ENCODE results near the gene ELK3. TPM values are rescaled to one million over a fixed set of nuclear protein-coding genes. Genes with fewer than 3 reads are reported as not detected.

ELK3 gene
- total RNA-seq, 1 donor from 2014 or later: 49.3 TPM

GRCh38 chr12:96155181-96155580 is 39.0 kb upstream of the ELK3 start:
- H3K27ac Mint-ChIP-seq (ENCODE audit: unreplicated experiment): no peak overlapping the region
- no peaks in the 10 kb centered on the region for H3K4me1 Mint-ChIP-seq (ENCODE audit: unreplicated experiment)
- no peak for TF ChIP-seq CTCF (IDR thresholded peaks at IDR 0.05)
- no peak for DNase-seq (ENCODE audit: extremely low spot score, unreplicated experiment)
- no peak overlapping the region for H3K4me3 Mint-ChIP-seq (ENCODE audit: unreplicated experiment)
- no peaks in the 10 kb centered on the region for H3K36me3 Mint-ChIP-seq (ENCODE audit: unreplicated experiment)
- H3K9me3 Mint-ChIP-seq (ENCODE audit: unreplicated experiment): no peaks in the 10 kb centered on the region
- no peaks in the 10 kb centered on the region for H3K27me3 Mint-ChIP-seq (ENCODE audit: unreplicated experiment)

- DNase-seq (ENCODE audit: extremely low spot score, unreplicated experiment): no peak
- H3K27me3 Mint-ChIP-seq (ENCODE audit: unreplicated experiment): no peaks in the 10 kb centered on the region
- no peaks in the 10 kb centered on the region for H3K9me3 Mint-ChIP-seq (ENCODE audit: unreplicated experiment)
- no peak overlapping the region for H3K27ac Mint-ChIP-seq (ENCODE audit: unreplicated experiment)
- no peaks in the 10 kb centered on the region for H3K4me1 Mint-ChIP-seq (ENCODE audit: unreplicated experiment)
- H3K36me3 Mint-ChIP-seq (ENCODE audit: unreplicated experiment): no peaks in the 10 kb centered on the region
- TF ChIP-seq CTCF (IDR thresholded peaks at IDR 0.05): no peak
- H3K4me3 Mint-ChIP-seq (ENCODE audit: unreplicated experiment): no peak overlapping the region
Observed at GRCh38 chr12:96155781-96156180, 38.4 kb upstream of the ELK3 start.

GRCh38 chr12:96156211-96156610 is 38.0 kb upstream of the ELK3 start:
- Mint-ChIP-seq H3K4me1 (ENCODE audit: unreplicated experiment) (no peaks in the 10 kb centered on the region), H3K27ac (ENCODE audit: unreplicated experiment) (no peak overlapping the region), H3K27me3 (ENCODE audit: unreplicated experiment) (no peaks in the 10 kb centered on the region), H3K36me3 (ENCODE audit: unreplicated experiment) (no peaks in the 10 kb centered on the region), H3K9me3 (ENCODE audit: unreplicated experiment) (no peaks in the 10 kb centered on the region), H3K4me3 (ENCODE audit: unreplicated experiment) (no peak overlapping the region)
- no peak for TF ChIP-seq CTCF (IDR thresholded peaks at IDR 0.05)
- DNase-seq (ENCODE audit: extremely low spot score, unreplicated experiment): no peak

- TF ChIP-seq CTCF (IDR thresholded peaks at IDR 0.05): no peak
- no peak overlapping the region for H3K4me3 Mint-ChIP-seq (ENCODE audit: unreplicated experiment)
- H3K36me3 Mint-ChIP-seq (ENCODE audit: unreplicated experiment): no peaks in the 10 kb centered on the region
- no peaks in the 10 kb centered on the region for H3K4me1 Mint-ChIP-seq (ENCODE audit: unreplicated experiment)
- H3K27me3 Mint-ChIP-seq (ENCODE audit: unreplicated experiment): no peaks in the 10 kb centered on the region
- H3K9me3 Mint-ChIP-seq (ENCODE audit: unreplicated experiment): no peaks in the 10 kb centered on the region
- no peak overlapping the region for H3K27ac Mint-ChIP-seq (ENCODE audit: unreplicated experiment)
- DNase-seq (ENCODE audit: extremely low spot score, unreplicated experiment): no peak
Observed at GRCh38 chr12:96157427-96157826, 36.7 kb upstream of the ELK3 start.

GRCh38 chr12:96164951-96165811 is 29.0 kb upstream of the ELK3 start:
- Mint-ChIP-seq H3K27me3 (ENCODE audit: unreplicated experiment) (no peaks in the 10 kb centered on the region), H3K4me1 (ENCODE audit: unreplicated experiment) (no peaks in the 10 kb centered on the region), H3K4me3 (ENCODE audit: unreplicated experiment) (no peak overlapping the region), H3K27ac (ENCODE audit: unreplicated experiment) (no peak overlapping the region), H3K9me3 (ENCODE audit: unreplicated experiment) (no peaks in the 10 kb centered on the region), H3K36me3 (ENCODE audit: unreplicated experiment) (no peaks in the 10 kb centered on the region)
- TF ChIP-seq CTCF (IDR thresholded peaks at IDR 0.05): no peak
- DNase-seq (ENCODE audit: extremely low spot score, unreplicated experiment): no peak

All from osteocyte (in vitro differentiated cells).